Colonic mucosa (tissue), 4 donors: Measurements from ENCODE around the gene FBXW8. TPM values are rescaled to one million over a fixed set of nuclear protein-coding genes. Genes with fewer than 3 reads are reported as not detected.

ENCODE experiments used
- DNase-seq: peaks from one replicate; pipeline ENCODE4 v3.0.0-alpha.2; 2020
- H3K27ac ChIP-seq: fragments of 200-600 bp; one replicate; pipeline ENCODE4 v1.8.0; 2021
- H3K27me3 ChIP-seq: fragments of 200-600 bp; one replicate; pipeline ENCODE4 v1.8.0; 2021
- H3K36me3 ChIP-seq: fragments of 200-600 bp; one replicate; pipeline ENCODE4 v1.8.0; 2021
- H3K4me1 ChIP-seq: fragments of 200-600 bp; one replicate; pipeline ENCODE4 v1.8.0; 2021; ENCODE audit warnings: mild to moderate bottlenecking
- H3K4me3 ChIP-seq: fragments of 200-600 bp; one replicate; pipeline ENCODE4 v1.8.0; 2021
- H3K9ac ChIP-seq, 2 donors: one replicate each; pipeline ENCODE4 v1.7.0; 2013; ENCODE audit warnings: control low read depth in 2 of 2, low read depth in 2 of 2, low read length in 2 of 2
- H3K9me3 ChIP-seq: fragments of 200-600 bp; one replicate; pipeline ENCODE4 v1.8.0; 2021
- CTCF ChIP-seq: fragments of 200-600 bp; IDR thresholded peaks from one replicate; pipeline ENCODE4 v1.8.0; 2022; ENCODE audit warnings: antibody characterized with exemption, mild to moderate bottlenecking
- intact Hi-C: fragments of 100-400 bp; cut with DNase I; formaldehyde crosslinking; loops from one replicate; pipeline ENCODE4 v1.14.1; 2022
- total RNA-seq, 2 donors: library from RNA; stranded (reverse); fragmentation: NEBNext Ultra II Directional in 1 of 2; extraction: Animal tissue kit (Norgen Biotek cat#: 25700) in 1 of 2; gene quantifications; one replicate each; pipeline ENCODE4 v1.2.1, GENCODE V29; 2021
- donor health status: healthy.
- donor health status: DM: no; HTN: no; CAD: no.
- donor health status: DM: no; HTN: no; CAD: no.

FBXW8 gene
- total RNA-seq, 2 donors from 2014 or later: 11.1 to 13.7 TPM

GRCh38 chr12:117039891-117040309, 129.2 kb downstream of the FBXW8 start:
- Histone ChIP-seq H3K9ac (no peak overlapping the region), H3K36me3 (no peaks in the 10 kb centered on the region), H3K27me3 (no peaks in the 10 kb centered on the region), H3K9me3 (no peaks in the 10 kb centered on the region), H3K27ac (no peak overlapping the region), H3K4me1 (no peaks in the 10 kb centered on the region), H3K4me3 (no peak overlapping the region)
- intact Hi-C loops: no loop called here
- no peak for DNase-seq
- TF ChIP-seq CTCF: no peak

- no peak overlapping the region for H3K27ac ChIP-seq
- no peak for DNase-seq
- no peak overlapping the region for H3K4me3 ChIP-seq
- no peaks in the 10 kb centered on the region for H3K36me3 ChIP-seq
- no peak for TF ChIP-seq CTCF
- H3K9me3 ChIP-seq: no peaks in the 10 kb centered on the region
- no peaks in the 10 kb centered on the region for H3K4me1 ChIP-seq
- intact Hi-C loops: no loop called here
- no peak overlapping the region for H3K9ac ChIP-seq
- no peaks in the 10 kb centered on the region for H3K27me3 ChIP-seq
Observed at GRCh38 chr12:117040496-117040895, 129.7 kb downstream of the FBXW8 start.

- Histone ChIP-seq H3K9ac (no peak overlapping the region), H3K27ac (no peak overlapping the region), H3K27me3 (no peaks in the 10 kb centered on the region), H3K36me3 (no peaks in the 10 kb centered on the region), H3K4me3 (no peak overlapping the region), H3K9me3 (no peaks in the 10 kb centered on the region), H3K4me1 (no peaks in the 10 kb centered on the region)
- no peak for TF ChIP-seq CTCF
- intact Hi-C loops: no loop called here
- no peak for DNase-seq
Observed at GRCh38 chr12:117041798-117042170, 131.0 kb downstream of the FBXW8 start.

GRCh38 chr12:117042171-117042842, 131.6 kb downstream of the FBXW8 start:
- no peak for TF ChIP-seq CTCF
- H3K27me3 ChIP-seq: no peaks in the 10 kb centered on the region
- H3K4me1 ChIP-seq: no peaks in the 10 kb centered on the region
- intact Hi-C loops: no loop called here
- H3K4me3 ChIP-seq: no peak overlapping the region
- H3K36me3 ChIP-seq: no peaks in the 10 kb centered on the region
- DNase-seq: no peak
- no peak overlapping the region for H3K27ac ChIP-seq
- no peak overlapping the region for H3K9ac ChIP-seq
- no peaks in the 10 kb centered on the region for H3K9me3 ChIP-seq

- Histone ChIP-seq H3K27ac (no peak overlapping the region), H3K4me1 (no peaks in the 10 kb centered on the region), H3K9me3 (no peaks in the 10 kb centered on the region), H3K36me3 (no peaks in the 10 kb centered on the region), H3K9ac (no peak overlapping the region), H3K4me3 (no peak overlapping the region), H3K27me3 (no peaks in the 10 kb centered on the region)
- intact Hi-C loops: no loop called here
- DNase-seq: no peak
- no peak for TF ChIP-seq CTCF
Observed at GRCh38 chr12:117042862-117043261, 132.1 kb downstream of the FBXW8 start.
